ENCODE data around the gene TMEM171.

The TMEM171 gene

DNA sequence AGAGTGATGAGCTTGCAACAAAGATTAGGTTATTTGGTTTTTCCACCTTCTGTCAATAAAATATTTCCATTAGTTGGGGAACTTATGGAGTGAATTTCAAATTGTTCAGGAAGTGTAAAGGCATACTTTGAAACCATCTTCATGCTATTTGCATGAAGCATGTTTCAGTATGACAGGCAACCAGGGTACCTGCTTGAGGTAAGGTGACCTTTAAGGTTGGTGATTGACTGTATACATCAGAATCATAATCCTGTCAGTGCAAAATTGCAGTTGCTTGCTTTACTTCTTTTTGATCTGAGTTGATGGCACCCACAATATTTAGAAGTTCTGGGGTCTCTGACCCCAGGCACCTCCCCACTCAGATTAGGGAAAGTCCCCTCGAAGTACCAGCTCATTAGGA, 26.0 kb upstream of the TMEM171 start:
- H3K4me3 ChIP-seq (IDR thresholded peaks at IDR 0.05; ENCODE audit: insufficient read depth, low read depth, low read length) = no peak overlapping the region
- H3K4me2 ChIP-seq = no peak overlapping the region
- TF ChIP-seq, protein P1, sequence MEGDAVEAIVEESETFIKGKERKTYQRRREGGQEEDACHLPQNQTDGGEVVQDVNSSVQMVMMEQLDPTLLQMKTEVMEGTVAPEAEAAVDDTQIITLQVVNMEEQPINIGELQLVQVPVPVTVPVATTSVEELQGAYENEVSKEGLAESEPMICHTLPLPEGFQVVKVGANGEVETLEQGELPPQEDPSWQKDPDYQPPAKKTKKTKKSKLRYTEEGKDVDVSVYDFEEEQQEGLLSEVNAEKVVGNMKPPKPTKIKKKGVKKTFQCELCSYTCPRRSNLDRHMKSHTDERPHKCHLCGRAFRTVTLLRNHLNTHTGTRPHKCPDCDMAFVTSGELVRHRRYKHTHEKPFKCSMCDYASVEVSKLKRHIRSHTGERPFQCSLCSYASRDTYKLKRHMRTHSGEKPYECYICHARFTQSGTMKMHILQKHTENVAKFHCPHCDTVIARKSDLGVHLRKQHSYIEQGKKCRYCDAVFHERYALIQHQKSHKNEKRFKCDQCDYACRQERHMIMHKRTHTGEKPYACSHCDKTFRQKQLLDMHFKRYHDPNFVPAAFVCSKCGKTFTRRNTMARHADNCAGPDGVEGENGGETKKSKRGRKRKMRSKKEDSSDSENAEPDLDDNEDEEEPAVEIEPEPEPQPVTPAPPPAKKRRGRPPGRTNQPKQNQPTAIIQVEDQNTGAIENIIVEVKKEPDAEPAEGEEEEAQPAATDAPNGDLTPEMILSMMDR (conservative IDR thresholded peaks at IDR 0.05; ENCODE audit: low read depth, low read length) = no peak
- H3K4me1 ChIP-seq (ENCODE audit: low read depth, poor library complexity, severe bottlenecking) = no peaks in the 10 kb centered on the region
- H4K20me1 ChIP-seq (ENCODE audit: insufficient read depth) = no peaks in the 10 kb centered on the region
- no peak overlapping the region for H3K9ac ChIP-seq
- H3K27ac ChIP-seq = no peak overlapping the region
- no peaks in the 10 kb centered on the region for H3K79me2 ChIP-seq (ENCODE audit: insufficient read depth, low read depth)
- no peaks in the 10 kb centered on the region for H3K36me3 ChIP-seq (ENCODE audit: insufficient read depth)
- no peaks in the 10 kb centered on the region for H3K27me3 ChIP-seq (ENCODE audit: insufficient read depth, low read depth)
- H2AFZ ChIP-seq (ENCODE audit: low read depth) = no peak overlapping the region

DNA sequence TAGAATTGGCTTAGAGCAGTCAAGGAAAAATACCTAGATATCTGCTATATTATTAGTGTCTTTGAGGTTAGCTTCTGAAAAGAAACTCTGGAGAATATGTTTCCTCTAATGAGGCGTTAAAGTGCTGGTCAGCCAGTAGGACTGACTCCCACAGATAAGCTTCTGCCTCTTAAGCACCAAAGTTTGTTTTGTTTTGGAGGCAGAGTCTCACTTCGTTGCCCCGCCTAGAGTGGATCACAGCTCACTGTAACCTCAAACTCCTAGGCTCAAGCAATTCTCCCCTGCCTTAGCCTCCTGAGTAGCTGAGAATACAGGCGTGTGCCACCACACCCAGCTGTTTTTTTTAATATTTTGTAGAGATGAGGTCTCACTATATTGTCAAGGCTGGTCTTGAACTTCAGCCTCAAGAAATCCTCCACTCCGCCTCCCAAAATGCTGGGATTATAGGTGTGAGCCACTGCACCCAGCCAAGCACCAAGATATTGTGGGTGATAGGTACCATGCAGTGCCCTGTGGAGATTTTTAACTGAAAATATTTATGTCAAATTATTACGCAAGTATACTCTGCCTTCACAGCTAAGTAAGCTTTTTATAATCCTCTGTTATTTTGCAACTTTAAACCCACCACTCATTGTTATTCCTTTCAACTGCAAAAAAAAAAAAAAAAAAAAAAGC, 24.7 kb upstream of the TMEM171 start:
- no peak overlapping the region for H3K27ac ChIP-seq
- H2AFZ ChIP-seq (ENCODE audit: low read depth) = no peak overlapping the region
- no peak overlapping the region for H3K9ac ChIP-seq
- no peaks in the 10 kb centered on the region for H4K20me1 ChIP-seq (ENCODE audit: insufficient read depth)
- TF ChIP-seq, protein P1 (conservative IDR thresholded peaks at IDR 0.05; ENCODE audit: low read depth, low read length) = no peak
- H3K4me2 ChIP-seq = no peak overlapping the region
- H3K4me1 ChIP-seq (ENCODE audit: low read depth, poor library complexity, severe bottlenecking) = no peaks in the 10 kb centered on the region
- no peaks in the 10 kb centered on the region for H3K36me3 ChIP-seq (ENCODE audit: insufficient read depth)
- H3K27me3 ChIP-seq (ENCODE audit: insufficient read depth, low read depth) = no peaks in the 10 kb centered on the region
- H3K79me2 ChIP-seq (ENCODE audit: insufficient read depth, low read depth) = no peaks in the 10 kb centered on the region
- no peak overlapping the region for H3K4me3 ChIP-seq (IDR thresholded peaks at IDR 0.05; ENCODE audit: insufficient read depth, low read depth, low read length)

DNA sequence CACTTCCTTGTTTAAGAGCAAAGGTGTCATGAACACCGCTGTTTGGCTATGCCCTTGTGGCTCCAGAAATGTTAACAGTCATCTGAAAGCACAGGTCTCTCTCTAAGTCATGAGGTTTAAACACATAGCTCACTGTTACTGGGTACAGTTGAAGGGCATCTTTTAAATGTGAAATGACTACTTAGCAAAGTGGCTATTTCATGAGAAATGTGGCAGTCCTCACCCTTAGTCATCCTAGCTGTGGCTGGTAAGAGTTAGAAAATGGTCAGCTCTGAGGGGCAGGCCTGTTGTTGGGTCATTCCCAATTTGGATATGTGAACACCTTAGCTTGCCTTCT, 24.2 kb upstream of the TMEM171 start:
- Histone ChIP-seq H3K9ac (no peak overlapping the region), H3K36me3 (ENCODE audit: insufficient read depth) (no peaks in the 10 kb centered on the region), H3K4me3 (IDR thresholded peaks at IDR 0.05; ENCODE audit: insufficient read depth, low read depth, low read length) (no peak overlapping the region), H3K79me2 (ENCODE audit: insufficient read depth, low read depth) (no peaks in the 10 kb centered on the region), H2AFZ (ENCODE audit: low read depth) (no peak overlapping the region), H3K27ac (no peak overlapping the region), H3K4me1 (ENCODE audit: low read depth, poor library complexity, severe bottlenecking) (no peaks in the 10 kb centered on the region), H3K27me3 (ENCODE audit: insufficient read depth, low read depth) (no peaks in the 10 kb centered on the region), H3K4me2 (no peak overlapping the region), H4K20me1 (ENCODE audit: insufficient read depth) (no peaks in the 10 kb centered on the region)
- TF ChIP-seq, protein P1 (conservative IDR thresholded peaks at IDR 0.05; ENCODE audit: low read depth, low read length) = no peak

DNA sequence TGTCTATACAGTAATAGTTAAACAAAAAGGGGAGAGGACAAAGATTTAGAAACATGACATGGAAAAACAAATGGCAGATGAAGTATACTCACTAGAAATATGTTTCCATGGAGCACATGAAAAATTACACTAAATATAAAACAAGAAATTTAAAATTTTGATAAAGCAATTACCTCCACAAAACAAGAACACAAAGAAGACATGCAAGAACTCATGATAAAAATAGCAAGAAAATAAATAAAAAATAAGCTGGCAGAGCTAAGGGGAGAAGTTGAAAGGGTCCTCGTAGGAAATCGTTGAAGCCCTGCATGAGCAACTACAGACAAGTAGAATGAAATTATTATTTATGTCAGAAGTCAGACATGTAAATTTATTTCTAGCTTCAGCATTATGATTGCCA, 22.6 kb upstream of the TMEM171 start:
- Histone ChIP-seq H3K4me2 (no peak overlapping the region), H3K4me3 (IDR thresholded peaks at IDR 0.05; ENCODE audit: insufficient read depth, low read depth, low read length) (no peak overlapping the region), H3K27ac (no peak overlapping the region), H3K36me3 (ENCODE audit: insufficient read depth) (no peaks in the 10 kb centered on the region), H4K20me1 (ENCODE audit: insufficient read depth) (no peaks in the 10 kb centered on the region), H3K27me3 (ENCODE audit: insufficient read depth, low read depth) (no peaks in the 10 kb centered on the region), H3K4me1 (ENCODE audit: low read depth, poor library complexity, severe bottlenecking) (no peaks in the 10 kb centered on the region), H2AFZ (ENCODE audit: low read depth) (no peak overlapping the region), H3K9ac (no peak overlapping the region), H3K79me2 (ENCODE audit: insufficient read depth, low read depth) (no peaks in the 10 kb centered on the region)
- TF ChIP-seq, protein P1 (conservative IDR thresholded peaks at IDR 0.05; ENCODE audit: low read depth, low read length) = no peak
